GM12878 (cell line): ENCODE data around the gene SLX4. TPM values are rescaled to one million over a fixed set of nuclear protein-coding genes. Genes with fewer than 3 reads are reported as not detected.

Experiments
- ATAC-seq: fragments of 200-7000 bp; cut with Tn5 transposase; 3 replicates; pipeline ENCODE4 v1.9.1; 2020; ENCODE audit warnings: mild to moderate bottlenecking, moderate library complexity
- BruUV-seq: library from RNA; stranded (reverse); fragments of 400-500 nt; replicated peaks from 2 replicates; lab custom pipeline; 2021; lab: Mats Ljungman, UMichigan
- CTCF ChIA-PET: fragments of 300-600 bp; sonication (Branson Sonifier 250); formaldehyde crosslinking; extraction: SDS; loops from one replicate; lab custom pipeline; 2021; ENCODE audit warnings: inconsistent platforms; lab: Yijun Ruan, JAX
- POLR2A ChIA-PET: fragments of 350-600 bp; formaldehyde crosslinking; extraction: SDS; loops from one replicate; lab custom pipeline; 2021; ENCODE audit warnings: inconsistent platforms; lab: Charles Lee
- RAD21 ChIA-PET: fragments of 300-600 bp; sonication (Branson Sonifier 250); formaldehyde crosslinking; loops from one replicate; lab custom pipeline; 2023; ENCODE audit warnings: antibody characterized with exemption; ENCODE audit not compliant: unreplicated experiment; lab: Charles Lee
- SMC1A ChIA-PET: fragments of 300-600 bp; sonication (Branson Sonifier 250); formaldehyde crosslinking; loops from one replicate; lab custom pipeline; 2023; ENCODE audit not compliant: unreplicated experiment, uncharacterized antibody; lab: Charles Lee
- DNase-seq: peaks from one replicate; pipeline ENCODE4 v3.0.0-alpha.2; 2011; ENCODE audit warnings: low read depth, low spot score
- FAIRE-seq: peaks from 3 replicates; lab custom pipeline; 2011; peaks lifted over from hg19 to GRCh38; lab: Jason Lieb, UNC
- H2AFZ ChIP-seq: 2 replicates; pipeline ENCODE4 v1.6.0; 2011; ENCODE audit warnings: low read depth, low read length, control low read depth; ENCODE audit not compliant: control insufficient read depth
- H3K27ac ChIP-seq: 2 replicates; pipeline ENCODE4 v1.5.1; 2011; ENCODE audit warnings: control low read depth; ENCODE audit not compliant: control insufficient read depth, insufficient read depth
- H3K27me3 ChIP-seq, 2 experiments: replicated peaks in 1 of 2; 2 replicates each; pipeline versions ENCODE4 v1.6.0 to v1.6.1; 2011; ENCODE audit warnings: low read length in 1 of 2; ENCODE audit not compliant: control insufficient read depth in 2 of 2, insufficient read depth in 2 of 2
- H3K36me3 ChIP-seq, 2 experiments: 2 replicates each; pipeline ENCODE4 v1.5.1; 2011; ENCODE audit warnings: low read length in 1 of 2; ENCODE audit not compliant: control insufficient read depth in 2 of 2, insufficient read depth in 2 of 2
- H3K4me1 ChIP-seq: 2 replicates; pipeline ENCODE4 v1.6.1; 2011; ENCODE audit warnings: mild to moderate bottlenecking, low read length, moderate library complexity, mixed read lengths; ENCODE audit not compliant: control insufficient read depth, insufficient read depth
- H3K4me2 ChIP-seq: 2 replicates; pipeline ENCODE4 v1.6.0; 2011; ENCODE audit warnings: control low read depth; ENCODE audit not compliant: control insufficient read depth, insufficient read depth
- H3K4me3 ChIP-seq: fragments of 200-600 bp; sonication (generic); 2 replicates; pipeline ENCODE4 v1.5.1; 2016
- H3K79me2 ChIP-seq: 2 replicates; pipeline ENCODE4 v1.6.0; 2011; ENCODE audit warnings: low read length; ENCODE audit not compliant: control insufficient read depth, insufficient read depth
- H3K9ac ChIP-seq: 2 replicates; pipeline ENCODE4 v1.8.0; 2011; ENCODE audit warnings: low read length, control low read depth, mixed read lengths; ENCODE audit not compliant: control insufficient read depth, insufficient read depth
- H3K9me3 ChIP-seq: replicated peaks from 3 replicates; pipeline ENCODE4 v1.5.1; 2011; ENCODE audit warnings: mild to moderate bottlenecking, low read length; ENCODE audit not compliant: control insufficient read depth, insufficient read depth
- H4K20me1 ChIP-seq: 2 replicates; pipeline ENCODE4 v1.6.0; 2011; ENCODE audit not compliant: control insufficient read depth, insufficient read depth
- NFYB ChIP-seq: IDR thresholded peaks from 2 replicates; pipeline ENCODE4 v1.6.1; 2011; ENCODE audit warnings: low read depth, mild to moderate bottlenecking, low read length, improper control_type of control experiment, moderate library complexity; ENCODE audit not compliant: insufficient read depth
- POLR2A ChIP-seq: IDR thresholded peaks from 2 replicates; pipeline ENCODE4 v1.6.1; 2011; ENCODE audit warnings: low read depth, mild to moderate bottlenecking, low read length
- ZBTB40 ChIP-seq: fragments of 450-650 bp; IDR thresholded peaks from 2 replicates; pipeline ENCODE4 v1.6.1; 2016; ENCODE audit warnings: mild to moderate bottlenecking, moderate library complexity, borderline replicate concordance
- WGBS: methylation state at CpG from one replicate; pipeline ENCODE4 v1.1.6; 2016; ENCODE audit warnings: low lambda C conversion rate; ENCODE audit not compliant: insufficient replicate concordance, insufficient coverage; ENCODE audit errors: missing lambda C conversion rate; 5-methylcytosine and 5-hydroxymethylcytosine counted together
- in situ Hi-C: fragments of 300-500 bp; cut with MboI; formaldehyde crosslinking; loops from 9 replicates; pipeline ENCODE4 v1.14.3; 2018; ENCODE audit warnings: mixed read lengths
- intact Hi-C: fragments of 100-400 bp; cut with micrococcal nuclease; formaldehyde crosslinking; loops from one replicate; pipeline ENCODE4 v1.14.2; 2022; ENCODE audit not compliant: unreplicated experiment
- polyA plus RNA-seq, 11 experiments: library from polyadenylated mRNA; depleted of rRNA in 4 of 11; unstranded in 6 of 11; stranded (reverse) in 5 of 11; fragments of >200 nt; fragmentation: Nextera tagmentation in 4 of 11; fragmentation: Illumina TruSeq in 1 of 11; extraction: Ambion mirVana in 4 of 11; extraction: Trizol in 1 of 11; gene quantifications; 1 replicate in 1 of 11; 2 replicates in 10 of 11; pipeline versions ENCODE4 v1.2.1 to v1.2.3, GENCODE V29; 2011 to 2016; ENCODE audit warnings: inconsistent platforms in 2 of 11, missing spikeins in 2 of 11, low read depth in 1 of 11
- total RNA-seq, 4 experiments: library from RNA; depleted of rRNA in 3 of 4; stranded (reverse); fragments of >200 nt in 3 of 4; fragmentation: Illumina TruSeq in 1 of 4; extraction: Trizol in 1 of 4; gene quantifications; 2 replicates each; pipeline versions ENCODE4 v1.2.1 to v1.2.3, GENCODE V29; 2013 to 2021

SLX4 gene
- total and polyA plus RNA-seq, 10 of the 15 experiments (the other 5 are each of a cell fraction or from before 2014, with no cell fraction given) = 0.18 to 12.3 (median 4.8) TPM

- Histone ChIP-seq H3K79me2 (no peaks in the 10 kb centered on the region), H3K9me3 (no peaks in the 10 kb centered on the region), H3K4me2 (no peak overlapping the region), H3K27ac (no peak overlapping the region), H3K4me3 (no peak overlapping the region), H3K27me3 (no peaks in the 10 kb centered on the region), H3K36me3 (peaks cover 0 to 7% of the 10 kb centered on the region in 2 experiments; a peak in 2 of 4 replicates), H2AFZ (no peak overlapping the region), H3K9ac (no peak overlapping the region), H3K4me1 (peaks cover 2% of the 10 kb centered on the region; the same call in 1 of the 2 replicates), H4K20me1 (no peaks in the 10 kb centered on the region)
- no peak for TF ChIP-seq NFYB
- TF ChIP-seq ZBTB40 = no peak
- 0 out of 2 replicates have a peak, but pooled peaks have one; percentile 23 for TF ChIP-seq POLR2A
- DNase-seq = no peak
- CTCF ChIA-PET = no interaction called here
- POLR2A ChIA-PET = no interaction called here
- FAIRE-seq = no peak
- in situ Hi-C loops = no loop called here
- intact Hi-C loops = no loop called here
- SMC1A ChIA-PET = no interaction called here
- ATAC-seq = no peak
- RAD21 ChIA-PET = no interaction called here
- 89% methylated on average over 12 of the region's 13 CpGs for WGBS
- no TSS peak for BruUV-seq
Observed at GRCh38 chr16:3541527-3542155, 69.8 kb downstream of the SLX4 start.
